Epithelial cell of esophagus (primary cell): ENCODE measurements around the gene DPYSL3.

ENCODE experiments used
- DNase-seq: peaks from one replicate; pipeline ENCODE4 v3.0.0; 2010; ENCODE audit warnings: low read depth
- H3K4me3 ChIP-seq: 2 replicates; pipeline ENCODE4 v1.5.1; 2011; ENCODE audit warnings: mild to moderate bottlenecking, low read length, control low read depth
- TF ChIP-seq, protein P1 (sequence below): IDR thresholded peaks from 2 replicates; pipeline ENCODE4 v1.5.1; 2011; ENCODE audit warnings: low read depth, mild to moderate bottlenecking, low read length, control low read depth, inconsistent platforms; ENCODE audit not compliant: insufficient read depth; ENCODE audit errors: missing control alignments

DPYSL3 gene

DNA sequence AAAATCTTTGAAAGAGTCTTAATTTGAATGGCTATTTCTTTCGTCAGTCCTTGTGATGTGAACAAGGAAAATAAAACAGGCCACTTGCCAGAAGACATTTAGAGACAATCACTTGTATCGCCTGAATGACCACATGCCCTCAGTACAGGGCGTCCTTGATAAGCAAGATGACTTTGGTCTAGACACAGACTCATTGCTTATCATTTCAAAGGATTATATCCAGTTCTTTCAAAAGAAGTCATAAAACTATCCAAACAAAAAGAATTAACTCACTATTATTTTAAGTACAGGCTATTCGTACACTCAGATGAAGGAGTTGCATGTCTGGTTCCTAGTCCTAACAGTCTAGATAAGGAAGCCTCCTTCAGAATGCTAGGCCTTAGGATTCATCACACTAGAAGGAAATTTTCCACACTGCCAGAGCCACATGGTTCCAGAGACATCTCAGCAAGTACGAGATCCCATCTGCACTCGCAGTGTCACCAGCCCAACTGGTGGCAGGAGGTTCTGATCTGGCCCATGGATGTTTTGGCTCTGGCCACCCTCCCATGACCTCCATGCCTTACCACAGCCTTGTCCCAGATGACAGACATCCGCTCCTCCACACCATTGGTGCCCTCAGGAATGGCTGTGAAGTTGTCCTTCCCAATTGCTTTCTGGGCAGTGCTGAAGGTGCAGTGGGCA lies 109.6 kb downstream of the DPYSL3 start:
- DNase-seq: no peak
- TF ChIP-seq, protein P1, sequence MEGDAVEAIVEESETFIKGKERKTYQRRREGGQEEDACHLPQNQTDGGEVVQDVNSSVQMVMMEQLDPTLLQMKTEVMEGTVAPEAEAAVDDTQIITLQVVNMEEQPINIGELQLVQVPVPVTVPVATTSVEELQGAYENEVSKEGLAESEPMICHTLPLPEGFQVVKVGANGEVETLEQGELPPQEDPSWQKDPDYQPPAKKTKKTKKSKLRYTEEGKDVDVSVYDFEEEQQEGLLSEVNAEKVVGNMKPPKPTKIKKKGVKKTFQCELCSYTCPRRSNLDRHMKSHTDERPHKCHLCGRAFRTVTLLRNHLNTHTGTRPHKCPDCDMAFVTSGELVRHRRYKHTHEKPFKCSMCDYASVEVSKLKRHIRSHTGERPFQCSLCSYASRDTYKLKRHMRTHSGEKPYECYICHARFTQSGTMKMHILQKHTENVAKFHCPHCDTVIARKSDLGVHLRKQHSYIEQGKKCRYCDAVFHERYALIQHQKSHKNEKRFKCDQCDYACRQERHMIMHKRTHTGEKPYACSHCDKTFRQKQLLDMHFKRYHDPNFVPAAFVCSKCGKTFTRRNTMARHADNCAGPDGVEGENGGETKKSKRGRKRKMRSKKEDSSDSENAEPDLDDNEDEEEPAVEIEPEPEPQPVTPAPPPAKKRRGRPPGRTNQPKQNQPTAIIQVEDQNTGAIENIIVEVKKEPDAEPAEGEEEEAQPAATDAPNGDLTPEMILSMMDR: no peak
- H3K4me3 ChIP-seq: no peak overlapping the region

DNA sequence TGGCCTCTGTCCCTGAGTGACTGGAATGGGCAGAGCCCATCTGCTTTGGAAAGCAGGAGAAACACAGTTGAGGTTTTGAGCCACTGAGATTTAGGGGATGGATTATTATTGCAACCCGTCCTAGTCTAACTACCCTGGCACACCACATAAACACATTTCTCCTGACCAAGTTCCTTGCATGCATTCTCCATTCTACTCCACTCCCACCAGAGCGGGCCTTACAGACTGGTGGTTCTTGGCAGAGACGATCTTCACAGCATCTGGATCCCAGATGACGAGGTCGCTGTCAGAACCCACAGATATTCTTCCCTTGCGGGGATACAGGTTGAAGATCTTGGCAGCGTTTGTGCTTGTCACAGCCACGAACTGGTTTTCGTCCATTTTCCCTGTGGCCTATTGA lies 111.0 kb downstream of the DPYSL3 start:
- H3K4me3 ChIP-seq: no peak overlapping the region
- TF ChIP-seq, protein P1: no peak
- DNase-seq: no peak

DNA sequence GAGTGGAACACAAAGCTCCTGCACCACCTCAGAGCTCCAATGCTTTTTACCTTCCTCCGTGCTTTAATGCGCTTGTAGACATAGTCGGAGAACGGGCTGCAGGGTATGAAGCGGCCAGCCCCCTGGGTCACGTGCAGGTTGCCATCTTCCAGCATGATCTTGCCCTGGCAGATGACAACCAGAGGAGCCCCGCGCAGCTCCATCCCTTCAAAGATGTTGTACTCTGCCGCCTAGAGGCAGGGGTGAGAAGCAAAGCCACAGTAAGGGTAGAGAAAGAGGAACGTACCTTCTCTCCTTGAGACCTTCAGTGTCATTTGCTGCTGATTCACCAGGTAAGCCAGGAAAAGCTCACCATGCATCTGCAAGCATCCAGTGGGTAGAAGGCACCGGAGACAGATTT lies 112.3 kb downstream of the DPYSL3 start:
- no peak for DNase-seq
- no peak overlapping the region for H3K4me3 ChIP-seq
- TF ChIP-seq, protein P1: no peak

DNA sequence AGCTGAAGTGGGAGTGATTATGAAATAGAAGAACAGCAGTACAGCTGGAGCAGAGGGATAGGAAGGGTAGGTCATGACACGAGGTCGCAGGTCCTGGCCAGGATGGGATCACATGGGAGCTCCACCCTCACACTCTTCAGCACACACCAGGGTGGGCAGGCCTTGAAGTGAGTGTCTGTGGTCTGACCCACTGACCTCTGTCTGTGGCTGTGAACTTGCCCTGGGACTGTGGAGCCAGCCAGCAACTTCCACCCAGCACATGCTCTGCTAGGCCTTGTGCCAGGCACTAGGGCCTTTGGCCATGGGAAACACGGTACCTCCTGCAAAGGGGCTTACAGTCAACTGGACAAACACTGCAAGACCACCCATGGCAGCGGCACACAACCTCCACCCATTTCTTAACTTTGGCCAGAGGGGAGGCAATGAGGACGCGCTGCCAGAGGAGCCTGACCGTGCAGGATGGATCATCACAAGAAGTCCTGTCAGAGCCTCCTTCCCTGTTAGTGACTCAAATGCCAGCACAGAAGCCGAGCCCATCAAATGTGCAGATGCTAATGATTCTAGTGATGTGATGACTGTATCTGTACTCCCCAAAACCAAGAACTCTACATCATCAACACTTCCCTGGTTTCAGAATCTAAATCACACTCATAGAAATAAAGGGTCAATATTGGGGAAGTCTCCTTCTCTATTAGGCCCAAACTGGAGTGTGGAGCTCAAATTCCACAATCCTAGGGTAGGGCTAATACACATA lies 113.6 kb downstream of the DPYSL3 start:
- TF ChIP-seq, protein P1: no peak
- no peak overlapping the region for H3K4me3 ChIP-seq
- DNase-seq: no peak

DNA sequence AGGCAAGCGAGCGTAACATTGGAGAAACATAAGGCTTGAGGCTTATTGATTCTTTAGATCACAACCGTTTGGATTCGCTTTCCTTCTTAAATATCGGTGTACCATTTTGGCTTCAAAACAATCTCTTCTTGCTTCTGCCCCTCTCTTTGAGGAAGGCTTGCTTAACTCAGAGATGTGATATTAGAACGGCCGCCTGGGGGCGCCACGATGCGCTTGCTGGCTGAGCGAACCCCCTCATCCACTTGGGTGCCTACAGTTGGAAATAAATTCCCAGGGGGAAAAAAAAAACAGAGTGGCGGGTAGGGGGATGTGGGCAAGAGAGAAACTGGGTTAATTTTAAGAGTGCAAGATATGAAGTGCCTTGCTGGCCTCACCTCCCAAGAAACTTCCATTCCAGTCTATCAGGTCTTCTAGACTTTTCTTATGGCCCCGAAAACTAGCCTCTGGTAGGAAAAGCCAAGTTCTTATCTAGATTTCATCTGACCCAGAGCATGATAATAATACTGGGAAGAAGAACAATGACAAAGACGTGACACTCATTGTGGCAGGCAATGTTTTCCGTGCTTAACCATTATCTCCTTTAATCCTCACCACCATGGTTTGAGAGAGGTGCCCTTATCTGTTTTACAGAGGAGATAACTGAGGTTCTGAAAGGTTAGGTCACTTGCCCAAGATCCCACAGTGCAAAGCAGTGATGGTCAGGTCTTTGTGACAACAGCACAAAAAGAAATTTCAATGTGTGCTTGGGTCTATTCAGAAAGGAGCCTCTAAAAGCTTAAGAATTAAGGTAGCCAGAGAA lies 115.8 kb downstream of the DPYSL3 start:
- no peak overlapping the region for H3K4me3 ChIP-seq
- TF ChIP-seq, protein P1: peak; percentile 3
- DNase-seq: no peak

DNA sequence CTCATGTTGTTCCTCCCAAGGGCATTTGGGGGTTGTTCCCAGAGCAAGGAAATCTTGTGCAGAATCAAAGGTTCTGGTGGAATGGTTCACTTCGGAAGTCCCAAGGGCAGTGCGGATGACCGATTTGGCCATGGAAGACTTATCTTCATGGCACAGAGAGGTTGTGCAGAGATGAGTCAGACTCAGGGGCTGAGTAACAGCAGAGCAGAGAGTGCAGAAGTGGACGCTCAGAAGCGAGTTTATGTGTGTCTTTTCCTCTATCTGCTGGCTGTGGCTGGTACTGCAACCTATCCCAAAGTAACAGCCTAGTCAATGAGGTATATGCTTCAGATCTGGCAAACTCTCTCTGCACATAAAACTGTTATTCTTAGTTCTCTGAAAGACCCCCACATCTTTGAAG lies 118.1 kb downstream of the DPYSL3 start:
- peak; percentile 88 for DNase-seq
- TF ChIP-seq, protein P1: peak; percentile 79

More for the DNA sequence above, 118.1 kb downstream of the DPYSL3 start:
- H3K4me3 ChIP-seq: no peak overlapping the region
